B cell (primary cell): ENCODE results near the gene CMPK2. TPM values are rescaled to one million over a fixed set of nuclear protein-coding genes. Genes with fewer than 3 reads are reported as not detected.

Experiments used
- ATAC-seq: fragments of 200-7000 bp; cut with Tn5 transposase; one replicate; pipeline ENCODE4 v1.10.0; 2021; ENCODE audit warnings: low read depth, mild to moderate bottlenecking, moderate number of reproducible peaks, moderate library complexity
- CTCF ChIA-PET: fragments of 350-600 bp; sonication (Branson Sonifier 250); formaldehyde crosslinking; loops from one replicate; lab custom pipeline; 2021; ENCODE audit warnings: antibody characterized with exemption, inconsistent platforms; lab: Charles Lee
- POLR2A ChIA-PET: fragments of 350-600 bp; sonication (Branson Sonifier 250); formaldehyde crosslinking; loops from one replicate; lab custom pipeline; 2021; ENCODE audit warnings: antibody characterized with exemption; lab: Charles Lee
- DNase-seq: peaks from one replicate; pipeline ENCODE4 v3.0.0; 2013
- H2AFZ ChIP-seq: 2 replicates; pipeline ENCODE4 v1.6.1; 2012; ENCODE audit warnings: mild to moderate bottlenecking, low read depth, low read length; ENCODE audit not compliant: insufficient read depth, poor library complexity, severe bottlenecking
- H3K27ac ChIP-seq, 2 donors: 1 replicate in 1 of 2; 2 replicates in 1 of 2; pipeline ENCODE4 v1.5.1; 2012 to 2013; ENCODE audit warnings: low read length in 2 of 2, mild to moderate bottlenecking in 2 of 2, moderate library complexity in 1 of 2
- H3K27me3 ChIP-seq, 4 experiments: fragments of 200-600 bp in 1 of 4; sonication (generic) in 1 of 4; replicated peaks in 1 of 4; 1 replicate in 2 of 4; 2 replicates in 2 of 4; pipeline versions ENCODE4 v1.6.1 to v1.7.0; 2013 to 2016; ENCODE audit warnings: low read length in 3 of 4, mild to moderate bottlenecking in 2 of 4, mixed read lengths in 1 of 4, moderate library complexity in 1 of 4; ENCODE audit not compliant: insufficient read depth in 4 of 4, control insufficient read depth in 3 of 4; ENCODE audit errors: control extremely low read depth in 1 of 4
- H3K36me3 ChIP-seq, 2 experiments: replicated peaks in 1 of 2; 1 replicate in 1 of 2; 2 replicates in 1 of 2; pipeline versions ENCODE4 v1.6.1 to v1.7.1; 2013; ENCODE audit warnings: low read length in 1 of 2; ENCODE audit not compliant: insufficient read depth in 2 of 2, control insufficient read depth in 1 of 2; ENCODE audit errors: control extremely low read depth in 1 of 2, extremely low read depth in 1 of 2
- H3K4me1 ChIP-seq, 2 donors: fragments of 200-600 bp in 1 of 2; sonication (generic) in 1 of 2; 1 replicate in 1 of 2; 2 replicates in 1 of 2; pipeline versions ENCODE4 v1.5.1 to v1.6.1; 2013 to 2017; ENCODE audit warnings: low read length in 2 of 2; ENCODE audit not compliant: control insufficient read depth in 2 of 2, insufficient read depth in 2 of 2
- H3K4me2 ChIP-seq: replicated peaks from 2 replicates; pipeline ENCODE3; 2012; ENCODE audit warnings: mild to moderate bottlenecking, low read depth, low read length; ENCODE audit not compliant: poor library complexity, severe bottlenecking
- H3K4me3 ChIP-seq, 5 experiments: fragments of 200-600 bp in 1 of 5; sonication (generic) in 1 of 5; 1 replicate in 3 of 5; 2 replicates in 2 of 5; pipeline versions ENCODE4 v1.5.1 to v1.7.0; 2011 to 2016; ENCODE audit warnings: low read length in 4 of 5, mild to moderate bottlenecking in 4 of 5, low read depth in 2 of 5, control low read depth in 1 of 5, moderate library complexity in 1 of 5; ENCODE audit not compliant: insufficient read depth in 1 of 5; ENCODE audit errors: control extremely low read depth in 1 of 5, extremely low read depth in 1 of 5
- H3K79me2 ChIP-seq: fragments of 200-600 bp; sonication (generic); one replicate; pipeline ENCODE4 v1.6.0; 2016; ENCODE audit warnings: low read length; ENCODE audit not compliant: control insufficient read depth, insufficient read depth
- H3K9ac ChIP-seq: fragments of 200-600 bp; sonication (generic); 2 replicates; pipeline ENCODE4 v1.6.1; 2017; ENCODE audit warnings: mild to moderate bottlenecking, low read length, moderate library complexity
- H3K9me3 ChIP-seq, 3 donors: one replicate each; pipeline versions ENCODE4 v1.6.1 to v1.7.1; 2013; ENCODE audit warnings: low read length in 2 of 3; ENCODE audit not compliant: control insufficient read depth in 2 of 3, insufficient read depth in 1 of 3; ENCODE audit errors: control extremely low read depth in 1 of 3
- H4K20me1 ChIP-seq: 2 replicates; pipeline ENCODE4 v1.6.0; 2012; ENCODE audit warnings: mild to moderate bottlenecking, low read length; ENCODE audit not compliant: insufficient read depth, control insufficient read depth, poor library complexity, severe bottlenecking
- H3K27ac Mint-ChIP-seq: one replicate; pipeline ENCODE4 v1.8.0; 2021; ENCODE audit warnings: mixed read lengths
- H3K27me3 Mint-ChIP-seq: one replicate; pipeline ENCODE4 v1.8.0; 2021; ENCODE audit warnings: mixed read lengths
- H3K4me1 Mint-ChIP-seq: one replicate; pipeline ENCODE4 v1.8.0; 2021; ENCODE audit warnings: mixed read lengths
- H3K4me3 Mint-ChIP-seq: one replicate; pipeline ENCODE4 v1.8.0; 2021; ENCODE audit warnings: mixed read lengths
- H3K9me3 Mint-ChIP-seq: one replicate; pipeline ENCODE4 v1.8.0; 2022; ENCODE audit warnings: mixed read lengths; ENCODE audit not compliant: insufficient read depth
- CTCF ChIP-seq: fragments of 200-600 bp; IDR thresholded peaks from one replicate; pipeline ENCODE4 v1.8.0; 2022; ENCODE audit warnings: antibody characterized with exemption, mild to moderate bottlenecking
- EZH2 ChIP-seq: IDR thresholded peaks from 2 replicates; pipeline ENCODE4 v1.6.1; 2012; ENCODE audit warnings: borderline replicate concordance, low read depth, mild to moderate bottlenecking, moderate library complexity, low read length; ENCODE audit not compliant: insufficient read depth, poor library complexity, severe bottlenecking
- WGBS: methylation state at CpG from one replicate; pipeline ENCODE4 v1.1.5; 2013; ENCODE audit warnings: missing lambda C conversion rate; ENCODE audit not compliant: insufficient coverage; 5-methylcytosine and 5-hydroxymethylcytosine counted together
- intact Hi-C: fragments of 100-400 bp; cut with micrococcal nuclease; formaldehyde crosslinking; loops from one replicate; pipeline ENCODE4 v1.10.0; 2022
- polyA plus RNA-seq: library from polyadenylated mRNA; depleted of rRNA; stranded (reverse); fragments of >200 nt; gene quantifications from 2 replicates; pipeline ENCODE4 v1.2.3, GENCODE V29; 2012
- total RNA-seq, 2 donors: library from RNA; stranded (reverse); fragments of 120-200 nt in 1 of 2; gene quantifications; 1 replicate in 1 of 2; 2 replicates in 1 of 2; pipeline versions ENCODE4 v1.2.3 to v1.2.4, GENCODE V29; 2013 to 2022

CMPK2 gene
- total and polyA plus RNA-seq, 2 donors (not counting 1 experiment from before 2014, with no cell fraction given), result 1.2 to 2.9 TPM

GRCh38 chr2:6906165-6906741 is 40.5 kb upstream of the CMPK2 start:
- H3K4me1 ChIP-seq, result peaks cover 24% of the 10 kb centered on the region in 2 donors

More at GRCh38 chr2:6906165-6906741, 40.5 kb upstream of the CMPK2 start:
- Histone ChIP-seq H3K4me3 (no peak overlapping the region), H4K20me1 (no peaks in the 10 kb centered on the region), H3K9me3 (peaks cover 0 to 8% (median 2%) of the 10 kb centered on the region in 3 donors), H3K27me3 (no peaks in the 10 kb centered on the region), H2AFZ (no peak overlapping the region), H3K36me3 (no peaks in the 10 kb centered on the region), H3K9ac (no peak overlapping the region), H3K4me2 (no peak overlapping the region), H3K27ac (no peak overlapping the region), H3K79me2 (no peaks in the 10 kb centered on the region)
- H3K9me3 Mint-ChIP-seq, result peaks cover 7% of the 10 kb centered on the region
- POLR2A ChIA-PET, result no interaction called here
- no CpG with 5 or more reads among the region's 1 CpG for WGBS
- intact Hi-C loops, result loop anchor here (10.0 kb wide), 1 partner anchor 1779 kb away; the partner anchor contains the start of gene ID2
- no peaks in the 10 kb centered on the region for H3K27me3 Mint-ChIP-seq
- no peak overlapping the region for H3K4me3 Mint-ChIP-seq
- ATAC-seq (no peak), DNase-seq (no peak)
- CTCF ChIA-PET, result interaction anchor here (0.7 to 3.0 kb wide), 6 partner anchors 9 to 138 kb away, joined by 3 to 17 read pairs (median 4); no protein-coding TSS in a partner anchor
- peaks cover 24% of the 10 kb centered on the region for H3K4me1 Mint-ChIP-seq
- no peak overlapping the region for H3K27ac Mint-ChIP-seq
- TF ChIP-seq EZH2 (no peak), CTCF (no peak)
